GM18505 (cell line): ENCODE results near the gene ID1.

Experiments
- ATAC-seq: cut with Tn5 transposase; IDR thresholded peaks from one replicate; pipeline ENCODE4 v1.9.1; 2021; ENCODE audit not compliant: unreplicated experiment
- POLR2A ChIP-seq: IDR thresholded peaks from 4 replicates; pipeline ENCODE4 v1.6.1; 2011; ENCODE audit warnings: borderline replicate concordance; ENCODE audit not compliant: insufficient read depth, insufficient read length; ENCODE audit errors: extremely low read depth

Gene ID1, protein sequence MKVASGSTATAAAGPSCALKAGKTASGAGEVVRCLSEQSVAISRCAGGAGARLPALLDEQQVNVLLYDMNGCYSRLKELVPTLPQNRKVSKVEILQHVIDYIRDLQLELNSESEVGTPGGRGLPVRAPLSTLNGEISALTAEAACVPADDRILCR

DNA sequence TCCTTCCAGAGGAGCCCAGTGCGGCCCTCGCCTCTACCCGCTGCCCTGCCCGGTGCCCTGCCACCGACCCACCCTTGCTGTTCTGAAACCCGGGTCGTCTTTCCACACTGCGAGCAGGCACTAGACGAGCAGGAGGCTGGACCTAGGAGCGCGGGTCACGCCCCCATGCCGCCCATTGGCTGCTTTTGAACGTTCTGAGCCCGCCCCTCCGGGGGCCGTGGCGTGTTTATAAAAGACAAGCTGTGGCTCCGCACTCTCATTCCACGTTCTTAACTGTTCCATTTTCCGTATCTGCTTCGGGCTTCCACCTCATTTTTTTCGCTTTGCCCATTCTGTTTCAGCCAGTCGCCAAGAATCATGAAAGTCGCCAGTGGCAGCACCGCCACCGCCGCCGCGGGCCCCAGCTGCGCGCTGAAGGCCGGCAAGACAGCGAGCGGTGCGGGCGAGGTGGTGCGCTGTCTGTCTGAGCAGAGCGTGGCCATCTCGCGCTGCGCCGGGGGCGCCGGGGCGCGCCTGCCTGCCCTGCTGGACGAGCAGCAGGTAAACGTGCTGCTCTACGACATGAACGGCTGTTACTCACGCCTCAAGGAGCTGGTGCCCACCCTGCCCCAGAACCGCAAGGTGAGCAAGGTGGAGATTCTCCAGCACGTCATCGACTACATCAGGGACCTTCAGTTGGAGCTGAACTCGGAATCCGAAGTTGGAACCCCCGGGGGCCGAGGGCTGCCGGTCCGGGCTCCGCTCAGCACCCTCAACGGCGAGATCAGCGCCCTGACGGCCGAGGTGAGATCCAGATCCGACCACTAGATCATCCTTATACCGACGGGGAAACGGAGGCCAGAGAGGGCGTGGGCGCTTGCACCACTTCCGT, at the start of gene ID1:
Gene ID1, plus strand, starts transcription at position 259 of the 871 bp plus-strand sequence. Its CDS starts 99 bp downstream, at position 358.
- ATAC-seq, result peak; percentile 84
- no peak for TF ChIP-seq POLR2A

- ATAC-seq, result no peak
- no peak for TF ChIP-seq POLR2A
Measured at GRCh38 chr20:31559704-31560093, 45.4 kb upstream of the ID1 start.

DNA sequence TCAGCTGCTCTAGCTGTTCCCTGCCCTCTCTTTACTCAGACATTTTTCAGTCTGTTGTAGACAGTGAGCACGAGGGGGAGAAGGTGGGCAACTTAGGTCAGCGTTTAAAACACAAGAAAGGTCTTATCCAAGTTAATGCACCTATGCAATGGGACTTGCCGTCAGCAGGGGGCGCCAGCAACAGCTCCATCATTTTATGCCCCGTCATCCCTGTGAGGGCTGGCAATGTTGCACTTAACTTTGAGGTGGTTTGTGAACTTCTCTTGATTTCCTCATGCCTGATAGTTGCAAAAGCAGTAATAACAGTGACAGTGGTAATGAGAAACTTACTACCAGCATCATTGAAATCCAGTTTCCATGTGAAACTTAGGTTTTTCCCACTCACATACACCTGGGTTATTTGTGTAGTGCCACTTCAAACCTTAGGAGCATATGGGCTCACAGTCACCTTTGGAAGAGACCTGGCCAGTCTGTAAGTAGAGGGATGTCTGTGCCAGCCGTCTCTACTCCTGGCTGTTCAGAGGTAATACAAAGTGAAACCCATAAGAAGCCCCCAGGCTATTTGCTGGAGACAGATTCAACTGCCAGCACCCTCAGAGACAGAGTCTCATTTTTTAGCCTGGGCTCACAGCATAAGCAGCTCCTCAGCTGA, 44.9 kb upstream of the ID1 start:
- TF ChIP-seq POLR2A, result no peak
- ATAC-seq, result peak; percentile 53

- ATAC-seq, result no peak
- TF ChIP-seq POLR2A, result no peak
Measured at GRCh38 chr20:31560746-31561598, 44.1 kb upstream of the ID1 start.

DNA sequence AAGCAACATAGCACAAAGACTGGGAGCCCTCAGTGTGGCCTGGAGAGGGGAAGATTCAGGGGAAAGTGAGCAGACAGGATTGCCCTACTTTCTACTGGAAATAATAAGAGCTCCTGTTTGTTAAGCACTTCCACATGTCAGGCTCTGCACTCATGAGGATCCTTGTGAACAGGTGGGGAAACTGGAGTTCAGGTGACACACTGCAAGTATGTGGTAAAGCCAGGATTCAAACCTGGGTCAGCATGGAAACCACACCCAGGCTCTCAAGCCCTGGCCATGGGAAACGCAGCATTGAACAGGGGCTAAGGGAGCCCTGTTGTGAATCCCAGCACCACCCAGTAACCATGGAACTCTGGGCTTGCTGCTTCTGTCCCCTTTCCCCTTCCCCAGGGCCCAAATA, 42.8 kb upstream of the ID1 start:
- TF ChIP-seq POLR2A, result no peak
- ATAC-seq, result no peak

GRCh38 chr20:31564284-31564683, 40.8 kb upstream of the ID1 start:
- ATAC-seq, result no peak
- no peak for TF ChIP-seq POLR2A

- TF ChIP-seq POLR2A, result no peak
Measured at GRCh38 chr20:31565699-31566318, 39.3 kb upstream of the ID1 start.

DNA sequence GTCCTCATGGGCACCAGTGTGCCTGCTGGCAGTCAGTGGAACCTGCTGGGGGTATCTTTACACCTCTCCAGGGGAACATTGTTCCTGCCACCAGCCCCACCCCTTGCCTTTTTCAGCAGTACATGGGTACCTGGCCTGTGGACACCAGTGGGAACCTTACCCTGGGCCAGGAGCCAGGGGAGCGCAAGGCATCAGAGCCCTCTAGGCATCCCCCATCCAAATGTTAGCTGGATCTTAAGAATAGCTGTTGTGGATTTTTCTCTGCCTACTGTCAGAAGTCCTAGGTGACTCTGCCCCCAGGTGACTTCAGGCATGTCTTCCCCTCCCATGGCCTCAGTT, 38.8 kb upstream of the ID1 start:
- no peak for TF ChIP-seq POLR2A
- no peak for ATAC-seq

More at GRCh38 chr20:31565699-31566318, 39.3 kb upstream of the ID1 start:
- ATAC-seq, result no peak

DNA sequence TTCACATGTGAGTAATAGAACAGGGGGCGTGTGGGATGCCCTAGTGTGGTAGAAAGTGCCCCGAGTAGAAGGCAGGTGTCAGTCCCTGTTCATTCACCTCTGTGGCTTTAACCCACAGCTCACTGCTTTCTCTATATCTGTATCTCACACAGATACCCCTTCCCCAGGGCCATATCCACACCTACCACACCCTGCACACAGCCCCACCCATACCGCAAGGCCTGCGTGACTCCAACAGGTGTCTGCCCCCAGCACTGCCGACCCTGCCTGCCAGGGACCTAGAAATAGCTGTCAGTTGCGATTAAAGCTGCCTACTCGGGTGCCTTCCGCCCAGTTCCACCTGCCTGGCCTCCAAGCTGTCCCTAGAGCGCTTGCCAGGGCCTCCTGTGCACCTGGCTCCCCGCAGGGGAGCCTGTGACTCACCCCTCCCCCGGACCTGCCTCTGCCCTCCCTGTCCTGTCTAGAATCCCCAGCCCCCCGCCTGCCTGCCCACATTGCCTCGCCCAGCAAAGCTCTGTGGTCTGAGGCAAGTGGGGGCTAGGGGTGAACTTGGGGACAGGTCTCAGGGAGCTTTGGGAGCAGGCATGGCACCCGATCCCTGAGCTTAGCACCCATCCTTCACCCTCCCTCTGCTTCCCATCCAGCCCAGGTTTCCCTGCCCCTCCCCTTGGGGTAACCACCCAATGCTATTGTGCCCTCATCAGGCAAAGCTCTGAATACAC, 38.3 kb upstream of the ID1 start:
- ATAC-seq, result no peak
- no peak for TF ChIP-seq POLR2A

DNA sequence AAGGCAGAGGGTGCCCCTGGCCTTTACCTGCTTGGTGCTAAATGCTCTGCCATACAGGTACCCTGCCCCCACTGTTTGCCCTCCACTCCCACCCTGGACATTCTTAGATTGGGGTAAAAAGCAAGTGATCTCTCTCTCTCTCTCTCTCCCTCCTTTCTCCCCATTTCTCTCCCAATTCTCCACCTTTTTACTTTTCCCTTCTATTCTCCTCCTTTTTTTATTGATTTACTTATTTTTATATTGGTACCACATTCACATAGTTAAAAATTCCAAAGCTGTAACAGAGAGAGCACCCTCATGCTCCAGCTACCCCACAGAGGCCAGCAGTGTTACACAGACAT, 37.7 kb upstream of the ID1 start:
- TF ChIP-seq POLR2A, result no peak
- ATAC-seq, result no peak

DNA sequence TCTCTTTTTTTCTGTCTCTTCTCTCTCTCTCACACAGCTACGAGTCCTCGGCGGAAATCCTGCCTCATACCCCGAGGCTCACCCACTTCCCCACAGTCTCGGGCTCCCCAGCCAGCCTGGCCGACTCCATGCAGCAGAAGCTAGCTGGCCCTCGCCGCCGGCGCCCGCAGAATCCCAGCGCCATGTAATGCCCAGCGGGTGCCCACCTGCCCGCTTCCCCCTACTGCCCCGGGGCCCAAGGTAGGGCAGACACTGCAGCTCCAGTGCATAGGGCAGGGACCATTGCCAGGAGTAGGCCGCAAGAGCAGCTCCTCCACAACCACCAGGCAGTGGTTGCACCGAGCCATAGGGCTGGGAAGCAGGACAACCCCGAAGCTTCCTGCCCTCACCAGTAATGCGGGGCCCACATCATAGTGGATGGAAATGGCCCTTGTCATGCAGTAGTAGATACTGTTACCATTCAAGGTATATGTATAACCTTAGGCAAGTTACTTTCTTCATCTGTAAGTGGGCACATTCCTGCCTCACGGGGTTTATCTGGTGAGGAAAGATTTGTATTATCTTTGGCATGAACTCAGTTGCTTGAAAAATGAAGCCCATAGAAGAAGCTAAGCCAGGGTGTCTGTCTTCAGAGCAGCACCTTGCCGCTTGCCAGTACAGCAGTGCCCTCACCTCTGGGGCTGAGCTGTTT, 36.9 kb upstream of the ID1 start:
- TF ChIP-seq POLR2A, result no peak
- no peak for ATAC-seq

DNA sequence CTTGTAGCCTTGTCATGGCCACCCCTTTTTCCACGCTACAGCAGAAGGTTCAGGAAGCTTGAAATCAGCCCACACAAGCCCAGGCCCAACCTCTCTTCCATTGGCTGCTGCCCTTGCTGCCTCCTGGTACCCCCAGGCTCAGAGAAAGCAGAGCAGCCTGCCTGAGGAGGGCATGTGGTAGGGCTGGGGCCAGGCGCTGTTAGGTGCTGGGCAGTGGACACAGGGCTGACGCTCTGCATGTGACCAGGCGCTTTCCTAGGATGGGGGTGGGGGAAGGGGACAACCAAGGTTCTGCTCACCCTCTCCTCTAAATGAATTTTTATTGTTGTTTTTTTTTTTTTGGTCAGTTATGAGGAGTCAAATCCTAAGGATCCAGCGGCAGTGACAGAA, 36.3 kb upstream of the ID1 start:
- TF ChIP-seq POLR2A, result no peak
- no peak for ATAC-seq

- ATAC-seq, result no peak
- TF ChIP-seq POLR2A, result peak; percentile 11
Measured at GRCh38 chr20:31569163-31570020, 35.7 kb upstream of the ID1 start.
